ENCODE data around the gene TPST1. TPM values are rescaled to one million over a fixed set of nuclear protein-coding genes. Genes with fewer than 3 reads are reported as not detected.

TPST1 gene
- total RNA-seq, 1 experiment from 2014 or later = 15.9 TPM

DNA sequence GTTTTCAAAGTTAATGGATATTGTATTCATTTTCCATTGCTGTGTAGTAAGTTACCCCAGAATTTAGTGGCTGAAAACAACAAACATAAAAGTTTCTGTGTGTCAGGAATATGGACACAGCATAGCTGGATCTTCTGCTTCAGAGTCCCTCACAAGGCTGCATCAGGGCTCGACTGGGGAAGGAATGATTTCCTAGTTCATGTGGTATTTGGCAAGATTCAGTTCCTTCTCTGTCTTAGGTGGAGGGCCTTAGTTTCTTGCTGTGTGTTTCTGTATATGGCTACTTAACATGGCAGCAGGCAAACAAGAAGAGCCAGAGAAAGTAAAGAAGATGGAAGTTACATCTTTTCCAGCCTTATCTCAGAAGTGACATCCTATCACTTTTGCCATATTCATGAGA lies 51.1 kb downstream of the TPST1 start:
- Histone ChIP-seq H3K27me3 (ENCODE audit: insufficient read depth, low read length) (no peaks in the 10 kb centered on the region), H3K14ac (ENCODE audit: insufficient read depth, low read length) (no peak overlapping the region), H2AK5ac (ENCODE audit: insufficient read length, low read length) (no peak overlapping the region), H3K9me3 (ENCODE audit: control insufficient read depth, low read depth, low read length) (no peaks in the 10 kb centered on the region), H2BK5ac (ENCODE audit: insufficient read length, low read length) (no peak overlapping the region), H2BK20ac (ENCODE audit: low read depth, low read length, poor library complexity, severe bottlenecking) (no peak overlapping the region), H3K79me2 (ENCODE audit: insufficient read depth, low read length) (no peaks in the 10 kb centered on the region), H3T11ph (ENCODE audit: low read length) (no peak overlapping the region), H3K4me2 (ENCODE audit: insufficient read depth, insufficient read length, low read length) (no peak overlapping the region), H3K23me2 (ENCODE audit: insufficient read length, low read depth, low read length, poor library complexity, severe bottlenecking) (no peaks in the 10 kb centered on the region), H3K18ac (ENCODE audit: insufficient read length, low read depth, low read length) (no peak overlapping the region), H3K79me1 (ENCODE audit: insufficient read depth, low read depth, low read length, poor library complexity, severe bottlenecking) (no peaks in the 10 kb centered on the region), H3K56ac (ENCODE audit: insufficient read length, low read depth, low read length) (no peak overlapping the region), H2BK12ac (ENCODE audit: insufficient read length, low read depth, low read length) (no peak overlapping the region), H2AFZ (ENCODE audit: low read length) (no peak overlapping the region), H4K8ac (replicated peaks; ENCODE audit: insufficient read length, low read depth, low read length) (no peak overlapping the region), H3K4me1 (ENCODE audit: insufficient read depth, low read length) (0 out of 2 replicates have a peak, but pooled peaks cover 3% of the 10 kb centered on the region), H3K4ac (ENCODE audit: low read depth, low read length) (no peak overlapping the region), H3K9ac (ENCODE audit: extremely low read depth, insufficient read length, low read length) (no peak overlapping the region), H2BK15ac (ENCODE audit: low read depth, low read length) (no peak overlapping the region), H4K20me1 (ENCODE audit: control insufficient read depth, insufficient read depth, insufficient read length) (no peaks in the 10 kb centered on the region), H4K5ac (ENCODE audit: insufficient read length, low read depth, low read length) (no peak overlapping the region), H2BK120ac (ENCODE audit: low read depth, low read length, poor library complexity, severe bottlenecking) (no peak overlapping the region), H3K23ac (ENCODE audit: insufficient read length, low read depth, low read length) (no peak overlapping the region), H4K91ac (ENCODE audit: insufficient read length, low read depth, low read length) (no peak overlapping the region), H3K27ac (ENCODE audit: insufficient read length, low read depth, low read length) (no peak overlapping the region)
- H3K36me3 Mint-ChIP-seq (ENCODE audit: insufficient read depth in 1 of 3, low read depth in 3 of 3) = no peaks in the 10 kb centered on the region
- H3K4me3 Mint-ChIP-seq = no peak overlapping the region
- H3K27ac Mint-ChIP-seq = no peak overlapping the region
- TF ChIP-seq, protein P1, sequence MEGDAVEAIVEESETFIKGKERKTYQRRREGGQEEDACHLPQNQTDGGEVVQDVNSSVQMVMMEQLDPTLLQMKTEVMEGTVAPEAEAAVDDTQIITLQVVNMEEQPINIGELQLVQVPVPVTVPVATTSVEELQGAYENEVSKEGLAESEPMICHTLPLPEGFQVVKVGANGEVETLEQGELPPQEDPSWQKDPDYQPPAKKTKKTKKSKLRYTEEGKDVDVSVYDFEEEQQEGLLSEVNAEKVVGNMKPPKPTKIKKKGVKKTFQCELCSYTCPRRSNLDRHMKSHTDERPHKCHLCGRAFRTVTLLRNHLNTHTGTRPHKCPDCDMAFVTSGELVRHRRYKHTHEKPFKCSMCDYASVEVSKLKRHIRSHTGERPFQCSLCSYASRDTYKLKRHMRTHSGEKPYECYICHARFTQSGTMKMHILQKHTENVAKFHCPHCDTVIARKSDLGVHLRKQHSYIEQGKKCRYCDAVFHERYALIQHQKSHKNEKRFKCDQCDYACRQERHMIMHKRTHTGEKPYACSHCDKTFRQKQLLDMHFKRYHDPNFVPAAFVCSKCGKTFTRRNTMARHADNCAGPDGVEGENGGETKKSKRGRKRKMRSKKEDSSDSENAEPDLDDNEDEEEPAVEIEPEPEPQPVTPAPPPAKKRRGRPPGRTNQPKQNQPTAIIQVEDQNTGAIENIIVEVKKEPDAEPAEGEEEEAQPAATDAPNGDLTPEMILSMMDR (conservative IDR thresholded peaks at IDR 0.05) = no peak
- peaks cover 14 to 15% of the 10 kb centered on the region in 2 experiments for H3K4me1 Mint-ChIP-seq
- no peak for DNase-seq
- no CpG with 5 or more reads among the region's 1 CpG for WGBS (ENCODE audit: extremely low coverage, insufficient read length, low lambda C conversion rate)
- H3K27me3 Mint-ChIP-seq (ENCODE audit: low read depth) = no peaks in the 10 kb centered on the region
- H3K9me3 Mint-ChIP-seq = no peaks in the 10 kb centered on the region
